ENCODE results near the gene WFDC11. TPM values are rescaled to one million over a fixed set of nuclear protein-coding genes. Genes with fewer than 3 reads are reported as not detected.

Gene WFDC11
- total RNA-seq, 1 donor from 2014 or later = not detected

DNA sequence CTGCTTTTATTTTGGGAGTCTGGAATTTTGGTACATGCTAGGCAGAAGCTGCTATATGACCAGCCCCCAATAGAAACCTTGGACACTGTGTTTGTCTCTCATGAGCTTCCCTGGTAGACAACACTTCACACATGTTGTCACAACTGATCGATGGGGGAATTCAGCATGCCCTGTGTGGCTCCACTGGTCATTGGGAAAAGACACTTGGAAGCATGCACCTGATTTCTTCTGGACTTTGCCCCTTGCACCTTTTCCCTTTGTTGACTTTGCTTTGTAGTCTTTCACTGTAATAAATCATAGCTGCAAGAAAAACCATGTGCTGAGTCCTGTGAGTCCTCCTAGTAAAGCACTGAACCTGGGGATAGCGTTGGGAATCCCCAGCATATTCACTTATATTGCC is 48.4 kb downstream of the WFDC11 start:
- H3K9me3 ChIP-seq = no peaks in the 10 kb centered on the region
- no peak for TF ChIP-seq CTCF (IDR thresholded peaks at IDR 0.05)
- no peak for TF ChIP-seq POLR2AphosphoS5 (IDR thresholded peaks at IDR 0.05; ENCODE audit: insufficient read depth in 1 of 2, low read depth in 1 of 2)
- TF ChIP-seq POLR2A (IDR thresholded peaks at IDR 0.05) = no peak
- H3K4me1 ChIP-seq = no peaks in the 10 kb centered on the region
- no peaks in the 10 kb centered on the region for H3K36me3 ChIP-seq
- H3K27ac ChIP-seq = no peak overlapping the region
- DNase-seq (ENCODE audit: extremely low spot score in 2 of 2) = no peak
- intact Hi-C loops (cut with DNase I) = no loop called here
- no peak overlapping the region for H3K4me3 ChIP-seq
- H3K27me3 ChIP-seq = no peaks in the 10 kb centered on the region

GRCh38 chr20:45617591-45617990 is 52.4 kb downstream of the WFDC11 start:
- Histone ChIP-seq H3K27me3 (no peaks in the 10 kb centered on the region), H3K36me3 (no peaks in the 10 kb centered on the region), H3K9me3 (no peaks in the 10 kb centered on the region), H3K4me1 (no peaks in the 10 kb centered on the region), H3K4me3 (no peak overlapping the region), H3K27ac (no peak overlapping the region)
- DNase-seq (ENCODE audit: extremely low spot score in 2 of 2) = no peak
- TF ChIP-seq POLR2AphosphoS5 (IDR thresholded peaks at IDR 0.05; ENCODE audit: insufficient read depth in 1 of 2, low read depth in 1 of 2) (no peak), CTCF (IDR thresholded peaks at IDR 0.05) (no peak), POLR2A (IDR thresholded peaks at IDR 0.05) (no peak)
- intact Hi-C loops (cut with DNase I) = no loop called here

DNA sequence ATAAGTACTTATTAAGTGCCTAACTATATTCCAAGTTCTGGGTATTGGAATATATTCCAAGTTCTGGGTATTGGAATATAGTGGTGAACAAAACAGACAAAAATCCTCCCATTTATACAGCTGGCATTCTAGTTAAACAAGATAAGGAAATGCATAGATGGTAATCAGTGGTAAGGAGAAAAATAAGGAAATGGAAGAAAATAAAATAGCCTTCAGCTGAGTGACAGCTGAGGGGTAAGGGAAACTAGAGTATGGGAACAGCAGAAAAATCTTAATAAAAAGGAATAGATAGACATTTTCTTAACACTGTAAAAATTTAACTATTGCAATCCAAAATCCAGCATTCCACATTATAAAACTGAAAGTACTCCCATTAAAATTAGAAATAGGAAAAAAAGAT is 57.7 kb downstream of the WFDC11 start:
- H3K4me1 ChIP-seq = no peaks in the 10 kb centered on the region
- no peak for DNase-seq (ENCODE audit: extremely low spot score in 2 of 2)
- no peaks in the 10 kb centered on the region for H3K36me3 ChIP-seq
- no peaks in the 10 kb centered on the region for H3K9me3 ChIP-seq
- TF ChIP-seq CTCF (IDR thresholded peaks at IDR 0.05) (no peak), POLR2AphosphoS5 (IDR thresholded peaks at IDR 0.05; ENCODE audit: insufficient read depth in 1 of 2, low read depth in 1 of 2) (no peak), POLR2A (IDR thresholded peaks at IDR 0.05) (no peak)
- intact Hi-C loops (cut with DNase I) = no loop called here
- no peak overlapping the region for H3K4me3 ChIP-seq
- no peaks in the 10 kb centered on the region for H3K27me3 ChIP-seq
- H3K27ac ChIP-seq = no peak overlapping the region

GRCh38 chr20:45611054-45611453 is 59.0 kb downstream of the WFDC11 start:
- Histone ChIP-seq H3K4me3 (no peak overlapping the region), H3K9me3 (no peaks in the 10 kb centered on the region), H3K27ac (no peak overlapping the region), H3K27me3 (no peaks in the 10 kb centered on the region), H3K4me1 (no peaks in the 10 kb centered on the region), H3K36me3 (no peaks in the 10 kb centered on the region)
- intact Hi-C loops (cut with DNase I) = no loop called here
- TF ChIP-seq POLR2A (IDR thresholded peaks at IDR 0.05) = no peak
- TF ChIP-seq POLR2AphosphoS5 (IDR thresholded peaks at IDR 0.05; ENCODE audit: insufficient read depth in 1 of 2, low read depth in 1 of 2) = no peak
- TF ChIP-seq CTCF (IDR thresholded peaks at IDR 0.05) = no peak
- DNase-seq (ENCODE audit: extremely low spot score in 2 of 2) = no peak

DNA sequence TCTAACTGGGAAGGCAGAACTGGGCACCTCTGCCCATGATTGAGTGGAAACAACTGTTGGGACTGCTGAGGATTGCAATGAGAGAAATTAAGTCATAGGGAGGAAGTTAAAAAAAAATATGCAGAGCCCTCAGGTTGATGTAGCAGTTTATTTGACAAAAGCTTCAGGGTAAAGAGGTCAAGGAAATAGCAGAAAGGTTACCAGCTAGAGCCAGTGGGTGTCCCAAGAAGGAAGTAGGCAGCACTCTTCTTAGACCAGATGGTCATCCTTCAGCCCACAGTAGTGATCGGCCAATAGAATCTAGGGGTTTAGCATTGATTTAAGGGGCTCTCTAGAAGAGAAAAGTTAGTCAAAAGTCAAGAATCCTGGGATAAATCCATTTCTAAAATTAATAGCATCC is 62.2 kb downstream of the WFDC11 start:
- H3K4me3 ChIP-seq = no peak overlapping the region
- H3K36me3 ChIP-seq = no peaks in the 10 kb centered on the region
- no peak overlapping the region for H3K27ac ChIP-seq
- DNase-seq (ENCODE audit: extremely low spot score in 2 of 2) = no peak
- TF ChIP-seq POLR2AphosphoS5 (IDR thresholded peaks at IDR 0.05; ENCODE audit: insufficient read depth in 1 of 2, low read depth in 1 of 2) (no peak), CTCF (IDR thresholded peaks at IDR 0.05) (no peak), POLR2A (IDR thresholded peaks at IDR 0.05) (no peak)
- intact Hi-C loops (cut with DNase I) = no loop called here
- no peaks in the 10 kb centered on the region for H3K4me1 ChIP-seq
- H3K9me3 ChIP-seq = no peaks in the 10 kb centered on the region
- no peaks in the 10 kb centered on the region for H3K27me3 ChIP-seq

Small RNA genes lying within 50 kb of the gene (microRNA-seq; reads per million reads assigned to microRNA genes)
- gene MIR3617 (ENCODE audit: borderline number of aligned reads, borderline replicate concordance) = 2.9 reads per million

Small RNA genes lying within 50 kb of the gene (small RNA-seq; reads per million reads assigned to genes)
- not detected for gene MIR3617

Other genes starting within 250 kb of the WFDC11 start
- gene WFDC2, start 200.5 kb downstream of the WFDC11 start, total RNA-seq = 2.2 TPM
- not detected for gene SPINT3, start 154.6 kb downstream of the WFDC11 start, total RNA-seq
- not detected for gene WFDC6, start 130.8 kb downstream of the WFDC11 start, total RNA-seq
- not detected for gene EPPIN, start 122.8 kb downstream of the WFDC11 start, total RNA-seq
- gene WFDC8, start 91.0 kb downstream of the WFDC11 start, total RNA-seq = not detected
- not detected for gene WFDC10A, start 40.5 kb downstream of the WFDC11 start, total RNA-seq
- gene WFDC9, start 39.0 kb downstream of the WFDC11 start, total RNA-seq = not detected
- not detected for gene WFDC13, start 31.8 kb upstream of the WFDC11 start, total RNA-seq
- not detected for gene WFDC10B, start 34.8 kb upstream of the WFDC11 start, total RNA-seq
- not detected for gene SPINT4, start 52.1 kb upstream of the WFDC11 start, total RNA-seq
- gene WFDC3, start 121.6 kb upstream of the WFDC11 start, total RNA-seq = not detected
- gene DNTTIP1, start 121.7 kb upstream of the WFDC11 start, total RNA-seq = 33.6 TPM
- gene UBE2C, start 142.4 kb upstream of the WFDC11 start, total RNA-seq = 7.6 TPM
- not detected for gene TNNC2, start 157.1 kb upstream of the WFDC11 start, total RNA-seq
- 145 TPM for gene SNX21, start 163.6 kb upstream of the WFDC11 start, total RNA-seq
- 50.6 TPM for gene ACOT8, start 187.2 kb upstream of the WFDC11 start, total RNA-seq
- 2.9 TPM for gene ZSWIM3, start 187.4 kb upstream of the WFDC11 start, total RNA-seq
- 4.2 TPM for gene ZSWIM1, start 211.0 kb upstream of the WFDC11 start, total RNA-seq
- 7.1 TPM for gene SPATA25, start 217.4 kb upstream of the WFDC11 start, total RNA-seq
- 15.2 TPM for gene NEURL2, start 221.0 kb upstream of the WFDC11 start, total RNA-seq
- gene CTSA, start 221.1 kb upstream of the WFDC11 start, total RNA-seq = 114 TPM
- 292 TPM for gene PLTP, start 241.9 kb upstream of the WFDC11 start, total RNA-seq